D721Med (cell line): ENCODE measurements around the gene NODAL.

ENCODE experiments used
- DNase-seq: peaks from one replicate; pipeline ENCODE4 v3.0.0; 2011; ENCODE audit warnings: low spot score; ENCODE audit not compliant: insufficient read length
- FAIRE-seq: peaks from 2 replicates; lab custom pipeline; 2011; peaks lifted over from hg19 to GRCh38; lab: Jason Lieb, UNC
- CTCF ChIP-seq: IDR thresholded peaks from 2 replicates; pipeline ENCODE4 v1.5.1; 2012; ENCODE audit warnings: mild to moderate bottlenecking, control low read depth; ENCODE audit not compliant: insufficient read depth; ENCODE audit errors: missing control alignments

NODAL gene

GRCh38 chr10:70440296-70441160, 953 bp downstream of the NODAL start:
- DNase-seq, result no peak
- no peak for FAIRE-seq
- no peak for TF ChIP-seq CTCF

- DNase-seq (no peak), FAIRE-seq (no peak)
- no peak for TF ChIP-seq CTCF
Observed at GRCh38 chr10:70437721-70438120, 3.8 kb downstream of the NODAL start.

- no peak for FAIRE-seq
- TF ChIP-seq CTCF, result no peak
Observed at GRCh38 chr10:70435241-70436085, 6.0 kb downstream of the NODAL start.

GRCh38 chr10:70433581-70434280, 7.8 kb downstream of the NODAL start:
- DNase-seq (no peak), FAIRE-seq (no peak)
- TF ChIP-seq CTCF, result no peak

More at GRCh38 chr10:70435241-70436085, 6.0 kb downstream of the NODAL start:
- no peak for DNase-seq

GRCh38 chr10:70432561-70433263, 8.8 kb downstream of the NODAL start:
- FAIRE-seq, result no peak
- TF ChIP-seq CTCF, result no peak
- no peak for DNase-seq

- TF ChIP-seq CTCF, result no peak
- DNase-seq, result no peak
- no peak for FAIRE-seq
Observed at GRCh38 chr10:70432101-70432500, 9.4 kb downstream of the NODAL start.
